GM12878 (cell line): ENCODE measurements around the gene DIP2B. TPM values are rescaled to one million over a fixed set of nuclear protein-coding genes. Genes with fewer than 3 reads are reported as not detected.

Experiments used
- ATAC-seq: fragments of 200-7000 bp; cut with Tn5 transposase; 3 replicates; pipeline ENCODE4 v1.9.1; 2020; ENCODE audit warnings: mild to moderate bottlenecking, moderate library complexity
- BruUV-seq: library from RNA; stranded (reverse); fragments of 400-500 nt; replicated peaks from 2 replicates; lab custom pipeline; 2021; lab: Mats Ljungman, UMichigan
- CTCF ChIA-PET: fragments of 300-600 bp; sonication (Branson Sonifier 250); formaldehyde crosslinking; extraction: SDS; loops from one replicate; lab custom pipeline; 2021; ENCODE audit warnings: inconsistent platforms; lab: Yijun Ruan, JAX
- POLR2A ChIA-PET: fragments of 350-600 bp; formaldehyde crosslinking; extraction: SDS; loops from one replicate; lab custom pipeline; 2021; ENCODE audit warnings: inconsistent platforms; lab: Charles Lee
- RAD21 ChIA-PET: fragments of 300-600 bp; sonication (Branson Sonifier 250); formaldehyde crosslinking; loops from one replicate; lab custom pipeline; 2023; ENCODE audit warnings: antibody characterized with exemption; ENCODE audit not compliant: unreplicated experiment; lab: Charles Lee
- SMC1A ChIA-PET: fragments of 300-600 bp; sonication (Branson Sonifier 250); formaldehyde crosslinking; loops from one replicate; lab custom pipeline; 2023; ENCODE audit not compliant: unreplicated experiment, uncharacterized antibody; lab: Charles Lee
- DNase-seq: peaks from one replicate; pipeline ENCODE4 v3.0.0-alpha.2; 2011; ENCODE audit warnings: low read depth, low spot score
- FAIRE-seq: peaks from 3 replicates; lab custom pipeline; 2011; peaks lifted over from hg19 to GRCh38; lab: Jason Lieb, UNC
- H2AFZ ChIP-seq: 2 replicates; pipeline ENCODE4 v1.6.0; 2011; ENCODE audit warnings: low read depth, low read length, control low read depth; ENCODE audit not compliant: control insufficient read depth
- H3K27ac ChIP-seq: 2 replicates; pipeline ENCODE4 v1.5.1; 2011; ENCODE audit warnings: control low read depth; ENCODE audit not compliant: control insufficient read depth, insufficient read depth
- H3K27me3 ChIP-seq, 2 experiments: replicated peaks in 1 of 2; 2 replicates each; pipeline versions ENCODE4 v1.6.0 to v1.6.1; 2011; ENCODE audit warnings: low read length in 1 of 2; ENCODE audit not compliant: control insufficient read depth in 2 of 2, insufficient read depth in 2 of 2
- H3K36me3 ChIP-seq, 2 experiments: 2 replicates each; pipeline ENCODE4 v1.5.1; 2011; ENCODE audit warnings: low read length in 1 of 2; ENCODE audit not compliant: control insufficient read depth in 2 of 2, insufficient read depth in 2 of 2
- H3K4me1 ChIP-seq: 2 replicates; pipeline ENCODE4 v1.6.1; 2011; ENCODE audit warnings: mild to moderate bottlenecking, low read length, moderate library complexity, mixed read lengths; ENCODE audit not compliant: control insufficient read depth, insufficient read depth
- H3K4me2 ChIP-seq: 2 replicates; pipeline ENCODE4 v1.6.0; 2011; ENCODE audit warnings: control low read depth; ENCODE audit not compliant: control insufficient read depth, insufficient read depth
- H3K4me3 ChIP-seq: fragments of 200-600 bp; sonication (generic); 2 replicates; pipeline ENCODE4 v1.5.1; 2016
- H3K79me2 ChIP-seq: 2 replicates; pipeline ENCODE4 v1.6.0; 2011; ENCODE audit warnings: low read length; ENCODE audit not compliant: control insufficient read depth, insufficient read depth
- H3K9ac ChIP-seq: 2 replicates; pipeline ENCODE4 v1.8.0; 2011; ENCODE audit warnings: low read length, control low read depth, mixed read lengths; ENCODE audit not compliant: control insufficient read depth, insufficient read depth
- H3K9me3 ChIP-seq: replicated peaks from 3 replicates; pipeline ENCODE4 v1.5.1; 2011; ENCODE audit warnings: mild to moderate bottlenecking, low read length; ENCODE audit not compliant: control insufficient read depth, insufficient read depth
- H4K20me1 ChIP-seq: 2 replicates; pipeline ENCODE4 v1.6.0; 2011; ENCODE audit not compliant: control insufficient read depth, insufficient read depth
- CBX3 ChIP-seq: fragments of 200-600 bp; sonication (generic); IDR thresholded peaks from 2 replicates; pipeline ENCODE4 v1.6.1; 2016; ENCODE audit warnings: low read depth, borderline replicate concordance
- FOXM1 ChIP-seq: IDR thresholded peaks from 2 replicates; pipeline ENCODE4 v1.6.1; 2012; ENCODE audit warnings: low read depth, mild to moderate bottlenecking, inconsistent platforms, low read length, moderate library complexity
- HCFC1 ChIP-seq: fragments of 150-350 bp; IDR thresholded peaks from 2 replicates; pipeline ENCODE4 v1.6.1; 2014; ENCODE audit warnings: low read length
- NFIC ChIP-seq: IDR thresholded peaks from 2 replicates; pipeline ENCODE4 v1.6.1; 2012; ENCODE audit warnings: low read depth, mild to moderate bottlenecking, inconsistent platforms, low read length, moderate library complexity
- SPI1 ChIP-seq: IDR thresholded peaks from 2 replicates; pipeline ENCODE4 v1.6.1; 2011; ENCODE audit warnings: low read depth, mild to moderate bottlenecking, low read length, moderate library complexity, borderline replicate concordance; ENCODE audit not compliant: insufficient read depth
- YBX1 ChIP-seq: fragments of 450-650 bp; IDR thresholded peaks from 2 replicates; pipeline ENCODE4 v1.6.1; 2016; ENCODE audit warnings: antibody characterized with exemption
- ZBTB33 ChIP-seq: fragments of 450-650 bp; IDR thresholded peaks from 2 replicates; pipeline ENCODE4 v1.6.1; 2017; ENCODE audit warnings: mild to moderate bottlenecking
- ZNF687 ChIP-seq: fragments of 450-650 bp; IDR thresholded peaks from 2 replicates; pipeline ENCODE4 v1.6.1; 2017; ENCODE audit warnings: mild to moderate bottlenecking, moderate library complexity
- WGBS: methylation state at CpG from one replicate; pipeline ENCODE4 v1.1.6; 2016; ENCODE audit warnings: low lambda C conversion rate; ENCODE audit not compliant: insufficient replicate concordance, insufficient coverage; ENCODE audit errors: missing lambda C conversion rate; 5-methylcytosine and 5-hydroxymethylcytosine counted together
- in situ Hi-C: fragments of 300-500 bp; cut with MboI; formaldehyde crosslinking; loops from 9 replicates; pipeline ENCODE4 v1.14.3; 2018; ENCODE audit warnings: mixed read lengths
- intact Hi-C: fragments of 100-400 bp; cut with micrococcal nuclease; formaldehyde crosslinking; loops from one replicate; pipeline ENCODE4 v1.14.2; 2022; ENCODE audit not compliant: unreplicated experiment
- polyA plus RNA-seq, 11 experiments: library from polyadenylated mRNA; depleted of rRNA in 4 of 11; unstranded in 6 of 11; stranded (reverse) in 5 of 11; fragments of >200 nt; fragmentation: Nextera tagmentation in 4 of 11; fragmentation: Illumina TruSeq in 1 of 11; extraction: Ambion mirVana in 4 of 11; extraction: Trizol in 1 of 11; gene quantifications; 1 replicate in 1 of 11; 2 replicates in 10 of 11; pipeline versions ENCODE4 v1.2.1 to v1.2.3, GENCODE V29; 2011 to 2016; ENCODE audit warnings: inconsistent platforms in 2 of 11, missing spikeins in 2 of 11, low read depth in 1 of 11
- total RNA-seq, 4 experiments: library from RNA; depleted of rRNA in 3 of 4; stranded (reverse); fragments of >200 nt in 3 of 4; fragmentation: Illumina TruSeq in 1 of 4; extraction: Trizol in 1 of 4; gene quantifications; 2 replicates each; pipeline versions ENCODE4 v1.2.1 to v1.2.3, GENCODE V29; 2013 to 2021

Gene DIP2B
- total and polyA plus RNA-seq, 10 of the 15 experiments (the other 5 are each of a cell fraction or from before 2014, with no cell fraction given) = 4.5 to 30.0 (median 18.6) TPM

- Histone ChIP-seq H2AFZ (no peak overlapping the region), H3K4me3 (no peak overlapping the region), H3K27me3 (no peaks in the 10 kb centered on the region), H3K4me2 (no peak overlapping the region)
- POLR2A ChIA-PET = interaction anchor here (1.2 kb wide), 1 partner anchor 94 kb away, joined by 3 read pairs; no protein-coding TSS in a partner anchor
- TF ChIP-seq SPI1 (no peak), NFIC (no peak)
- TF ChIP-seq, all 136 proteins: peak for 0
- ChIA-PET RAD21 (interaction anchor here (0.8 to 1.8 kb wide), 3 partner anchors 55 to 92 kb away, joined by 3 to 6 read pairs (median 4); no protein-coding TSS in a partner anchor), CTCF (interaction anchor here (1.2 to 1.5 kb wide), 2 partner anchors 38 kb away, joined by 5 to 7 read pairs; no protein-coding TSS in a partner anchor), SMC1A (interaction anchor here (0.6 to 4.9 kb wide), 6 partner anchors 11 to 426 kb away, joined by 3 to 43 read pairs (median 4); partner anchors contain the start of genes DIP2B and SLC11A2)
- no TSS peak for BruUV-seq
- Histone ChIP-seq H3K79me2 (peaks cover 28% of the 10 kb centered on the region), H3K36me3 (no peaks in the 10 kb centered on the region), H3K9ac (no peak overlapping the region), H3K9me3 (no peaks in the 10 kb centered on the region), H3K4me1 (peaks cover 3% of the 10 kb centered on the region; the same call in 1 of the 2 replicates), H3K27ac (no peak overlapping the region), H4K20me1 (no peaks in the 10 kb centered on the region)
- FAIRE-seq (no peak), ATAC-seq (no peak), DNase-seq (no peak)
- in situ Hi-C loops (no loop called here), intact Hi-C loops (no loop called here)
- 100% methylated on average over 1 of the region's 1 CpG for WGBS
Measured at GRCh38 chr12:50600364-50600763, 95.6 kb downstream of the DIP2B start.

GRCh38 chr12:50603817-50604639, 99.2 kb downstream of the DIP2B start:
- no peak overlapping the region for H3K9ac ChIP-seq
- in situ Hi-C loops (no loop called here), intact Hi-C loops (no loop called here)
- no peaks in the 10 kb centered on the region for H3K27me3 ChIP-seq
- no peak overlapping the region for H3K27ac ChIP-seq
- DNase-seq = no peak
- H4K20me1 ChIP-seq = no peaks in the 10 kb centered on the region
- BruUV-seq = no TSS peak
- H3K4me1 ChIP-seq = no peaks in the 10 kb centered on the region
- ChIA-PET POLR2A (interaction anchor here (1.2 kb wide), 1 partner anchor 29 kb away, joined by 3 read pairs; no protein-coding TSS in a partner anchor), CTCF (interaction anchor here (1.1 kb wide), 1 partner anchor 34 kb away, joined by 4 read pairs; no protein-coding TSS in a partner anchor), SMC1A (interaction anchor here (0.8 to 1.2 kb wide), 3 partner anchors 18 to 66 kb away, joined by 3 to 4 read pairs (median 3); no protein-coding TSS in a partner anchor), RAD21 (interaction anchor here (0.9 kb wide), 1 partner anchor 91 kb away, joined by 3 read pairs; no protein-coding TSS in a partner anchor)
- no peak overlapping the region for H3K4me3 ChIP-seq
- 99% methylated on average over 4 of the region's 4 CpGs for WGBS
- no peaks in the 10 kb centered on the region for H3K9me3 ChIP-seq
- no peak for ATAC-seq
- H3K36me3 ChIP-seq = no peaks in the 10 kb centered on the region; a peak in 2 of 4 replicates
- no peak overlapping the region for H2AFZ ChIP-seq
- FAIRE-seq = no peak
- peaks cover 20% of the 10 kb centered on the region for H3K79me2 ChIP-seq
- H3K4me2 ChIP-seq = no peak overlapping the region
- TF ChIP-seq FOXM1 (no peak), CBX3 (no peak), ZNF687 (no peak), YBX1 (no peak), HCFC1 (no peak), ZBTB33 (no peak)
